COR-L47 (cell line): Measurements from ENCODE around the gene PGM3.
A peak's percentile ranks its signal among the peaks of the same experiment; 100 is the strongest.
"Not testable (repeated sequence)": the region's sequence is repeated elsewhere in the genome, so short reads cannot be mapped to it uniquely, and the experiment has no call there.

Experiments
- DNase-seq: peaks from one replicate; lab custom pipeline; 2025; lab: John Stamatoyannopoulos, UW

Gene PGM3, protein sequence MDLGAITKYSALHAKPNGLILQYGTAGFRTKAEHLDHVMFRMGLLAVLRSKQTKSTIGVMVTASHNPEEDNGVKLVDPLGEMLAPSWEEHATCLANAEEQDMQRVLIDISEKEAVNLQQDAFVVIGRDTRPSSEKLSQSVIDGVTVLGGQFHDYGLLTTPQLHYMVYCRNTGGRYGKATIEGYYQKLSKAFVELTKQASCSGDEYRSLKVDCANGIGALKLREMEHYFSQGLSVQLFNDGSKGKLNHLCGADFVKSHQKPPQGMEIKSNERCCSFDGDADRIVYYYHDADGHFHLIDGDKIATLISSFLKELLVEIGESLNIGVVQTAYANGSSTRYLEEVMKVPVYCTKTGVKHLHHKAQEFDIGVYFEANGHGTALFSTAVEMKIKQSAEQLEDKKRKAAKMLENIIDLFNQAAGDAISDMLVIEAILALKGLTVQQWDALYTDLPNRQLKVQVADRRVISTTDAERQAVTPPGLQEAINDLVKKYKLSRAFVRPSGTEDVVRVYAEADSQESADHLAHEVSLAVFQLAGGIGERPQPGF

DNA sequence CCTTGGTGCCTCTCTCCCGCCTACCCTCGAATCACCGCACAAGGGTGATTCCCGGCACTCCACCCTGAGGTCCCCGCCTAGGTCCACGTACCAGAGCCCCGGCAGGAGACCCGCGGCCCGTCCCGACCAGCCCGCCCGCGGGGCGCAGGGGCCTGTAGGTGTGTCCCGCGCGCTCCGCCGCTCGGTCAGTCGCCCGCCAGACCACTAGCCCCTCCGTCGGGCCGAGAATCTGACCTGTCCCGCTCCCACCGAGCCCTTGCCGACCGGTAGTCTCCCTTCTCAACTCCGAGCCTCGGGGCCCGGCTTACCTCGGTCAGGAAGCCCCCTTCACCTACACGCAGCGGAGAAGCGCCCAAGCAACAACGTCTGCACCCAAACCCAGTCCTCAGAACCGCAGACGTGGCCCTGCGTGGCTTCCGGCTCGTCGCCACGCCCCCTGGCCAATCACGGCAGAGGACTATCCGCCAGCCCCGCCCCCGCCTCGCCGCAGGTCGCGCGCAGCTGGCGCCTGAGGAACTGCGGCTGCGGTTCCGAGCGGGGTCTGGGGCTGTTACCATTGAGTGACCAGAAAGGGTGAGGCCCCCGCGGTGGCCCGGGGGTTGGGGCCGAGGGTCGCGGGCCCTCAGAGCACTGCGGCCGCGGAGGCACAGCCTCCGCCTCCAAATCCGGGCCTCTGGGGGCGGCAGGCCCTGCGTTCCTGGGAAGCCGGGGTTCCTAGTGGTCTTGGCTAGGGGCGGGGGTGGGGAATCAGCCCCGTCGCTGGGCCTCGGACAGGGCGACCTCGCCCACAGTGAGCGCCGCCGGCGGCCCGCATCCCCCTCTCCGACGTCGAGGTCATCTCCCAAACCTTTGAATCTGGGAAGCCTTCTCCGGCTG, at the start of gene PGM3, which contains the start of gene RWDD2A:
Gene PGM3 (minus strand): TSS at position 395 of the 876 bp plus-strand sequence. CDS start 2,253 bp downstream, outside the sequence.
Gene RWDD2A (plus strand): TSS at position 487 of the 876 bp plus-strand sequence. CDS start 1,095 bp downstream, outside the sequence.
- DNase-seq, result peak; percentile 79

DNA sequence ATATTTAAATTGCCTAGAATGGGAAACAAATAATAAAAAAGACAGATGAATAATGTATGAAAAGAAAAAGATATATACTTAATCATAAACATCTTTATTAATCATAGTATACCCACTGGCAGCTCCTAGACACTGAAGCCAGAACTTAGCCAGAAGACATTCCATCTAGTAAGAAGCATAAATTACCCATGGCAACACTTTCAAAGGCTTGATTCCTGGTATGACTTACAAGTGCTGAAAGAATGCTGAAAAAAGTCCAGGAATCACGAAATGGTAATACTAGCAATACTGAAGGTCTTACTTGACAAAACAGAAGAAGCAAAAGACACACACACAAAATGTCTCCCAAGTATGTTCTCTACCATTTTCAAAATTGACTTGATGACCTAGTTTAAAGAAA, 38.1 kb upstream of the PGM3 start:
- DNase-seq, result no peak

- no peak for DNase-seq
Measured at GRCh38 chr6:83226517-83226916, 33.5 kb upstream of the PGM3 start.

- peak; percentile 41 for DNase-seq
Measured at GRCh38 chr6:83221889-83222479, 28.9 kb upstream of the PGM3 start.

DNA sequence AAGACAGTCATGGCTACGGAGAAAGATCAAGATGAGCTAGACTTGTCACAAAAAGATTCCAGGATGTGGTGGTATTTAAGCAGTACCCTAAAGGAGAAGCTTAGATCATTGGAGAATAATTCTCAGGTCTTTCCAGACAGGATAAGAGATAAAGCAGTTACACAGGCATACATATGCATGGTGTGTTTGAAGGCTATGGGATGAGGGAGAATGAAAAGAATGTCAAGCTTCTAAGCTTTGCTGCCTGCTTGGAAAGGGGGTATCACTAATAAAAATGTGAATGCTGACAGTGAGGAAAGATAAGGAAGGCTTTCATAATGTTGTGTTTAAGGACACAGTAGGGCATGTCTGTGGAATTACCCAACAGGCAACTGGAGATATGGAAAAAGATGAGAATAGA, 28.2 kb upstream of the PGM3 start:
- no peak for DNase-seq

DNA sequence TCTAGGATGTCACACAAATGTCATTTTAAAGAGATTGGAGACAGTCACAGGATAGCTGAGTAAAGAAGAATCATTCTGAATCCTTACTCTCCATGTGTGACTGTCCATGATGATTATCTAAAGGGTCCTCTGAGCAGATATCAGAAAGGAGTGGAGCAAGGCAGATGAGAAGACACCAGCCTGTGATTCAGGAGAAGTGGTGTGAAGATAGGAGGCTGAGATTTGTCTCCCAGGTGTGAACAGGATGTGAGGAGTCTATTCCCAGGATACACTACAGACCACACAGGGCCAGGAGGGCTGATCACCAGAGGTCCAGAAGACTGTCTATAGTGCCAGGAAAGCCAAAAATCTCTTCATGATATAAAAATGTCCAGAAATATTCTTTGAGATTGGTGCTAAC, 27.1 kb upstream of the PGM3 start:
- no peak for DNase-seq

DNA sequence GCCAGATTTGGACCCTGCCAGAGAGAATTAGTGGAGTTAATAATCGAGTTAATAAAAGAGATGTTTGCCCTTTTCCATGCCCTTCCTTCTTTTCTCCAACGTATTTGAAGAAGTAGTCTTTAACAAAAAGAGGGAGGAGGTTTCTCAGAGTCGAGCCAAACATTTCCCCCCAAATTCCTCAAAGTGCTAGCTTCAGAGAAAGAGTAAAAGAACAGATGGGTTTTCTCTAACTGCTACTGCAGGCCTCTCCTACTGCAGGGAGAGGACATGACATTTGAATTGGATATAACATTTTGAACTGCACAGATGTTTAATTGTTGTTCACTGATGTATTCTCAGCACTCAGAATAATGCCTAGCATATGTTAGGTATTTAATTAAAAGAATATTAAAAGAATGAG, 25.6 kb upstream of the PGM3 start:
- no peak for DNase-seq

DNA sequence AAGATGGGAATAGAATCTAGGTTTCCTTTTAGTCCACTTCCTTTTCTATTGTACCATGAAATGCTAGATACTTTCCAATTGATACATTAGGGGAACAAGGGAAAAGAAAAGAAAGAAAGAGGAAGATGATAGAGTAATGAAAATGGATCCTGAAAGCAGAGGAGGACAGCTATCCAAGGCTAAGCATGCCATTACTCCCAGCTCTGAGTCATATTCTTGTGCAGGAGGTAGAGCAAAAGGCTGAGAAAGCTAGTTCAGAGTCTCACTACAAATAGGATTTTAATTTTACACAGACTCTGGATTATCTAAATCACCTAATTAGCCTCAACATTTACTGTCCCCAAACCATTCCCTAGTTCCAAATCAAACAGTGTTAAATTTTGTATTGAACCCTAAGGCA, 23.7 kb upstream of the PGM3 start:
- no peak for DNase-seq

DNA sequence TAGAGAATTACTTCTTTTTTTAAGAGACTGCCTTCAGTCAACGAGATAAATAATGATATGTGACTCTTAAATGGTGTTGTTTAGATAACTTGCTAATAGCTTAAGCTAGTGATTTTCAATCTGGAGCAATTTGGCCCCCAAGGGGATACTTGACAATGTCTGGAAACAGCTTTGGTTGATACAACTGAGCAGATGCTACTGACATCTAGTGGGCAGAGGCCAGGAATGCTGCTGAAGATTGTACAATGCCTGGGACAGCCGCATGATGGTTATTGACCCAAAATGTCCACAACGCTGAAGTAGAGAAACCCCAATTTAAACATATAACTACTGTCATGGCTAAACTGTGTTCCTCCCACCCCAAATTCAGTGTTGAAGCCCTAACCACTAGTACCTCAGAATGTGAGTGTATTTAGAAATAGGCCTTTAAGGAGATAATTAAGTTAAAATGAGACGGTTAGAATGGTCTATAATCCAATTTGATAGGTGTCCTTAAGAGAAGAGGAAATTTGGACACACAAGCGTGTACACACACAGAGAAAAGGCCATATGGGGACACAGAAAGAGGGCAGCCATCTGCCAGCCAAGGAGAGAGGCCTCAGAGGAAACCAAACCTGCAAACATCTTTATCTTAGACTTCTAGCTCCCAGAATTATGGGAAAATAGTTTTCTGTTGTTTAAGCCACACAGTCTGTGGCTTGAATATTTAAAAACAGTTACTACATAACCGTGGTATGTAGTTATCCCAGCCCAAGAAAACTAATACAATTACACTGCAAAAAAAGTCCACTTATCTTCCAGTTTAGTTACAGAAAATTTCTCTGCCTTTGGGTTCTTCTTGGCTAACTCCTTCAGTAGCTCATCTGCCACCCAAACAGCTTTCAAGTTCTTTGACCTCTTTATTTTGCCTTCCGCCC, 22.3 kb upstream of the PGM3 start:
- peak; percentile 70 for DNase-seq

DNA sequence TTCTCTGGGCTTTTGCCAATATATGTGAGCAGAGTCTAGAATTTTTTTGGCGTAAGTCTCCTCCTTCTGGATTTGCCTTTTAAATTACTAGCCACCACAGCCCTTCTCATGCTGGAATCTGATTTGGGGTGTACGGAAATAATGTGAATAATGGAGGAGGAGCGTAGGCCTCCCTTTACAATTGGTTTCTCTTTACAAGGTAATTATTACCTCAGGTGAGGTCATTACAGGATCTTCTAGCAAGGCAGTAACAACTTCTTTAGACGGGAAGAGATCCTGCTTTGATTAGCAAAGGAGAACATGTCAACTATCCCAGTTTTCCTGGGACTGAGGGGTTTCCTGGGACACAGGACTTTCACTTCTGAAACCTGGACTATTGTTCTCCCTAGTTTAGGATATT, 9.0 kb upstream of the PGM3 start:
- no peak for DNase-seq

- no peak for DNase-seq
Measured at GRCh38 chr6:83199863-83200225, 6.8 kb upstream of the PGM3 start.

GRCh38 chr6:83199173-83199862, 6.3 kb upstream of the PGM3 start:
- DNase-seq, result no peak

DNA sequence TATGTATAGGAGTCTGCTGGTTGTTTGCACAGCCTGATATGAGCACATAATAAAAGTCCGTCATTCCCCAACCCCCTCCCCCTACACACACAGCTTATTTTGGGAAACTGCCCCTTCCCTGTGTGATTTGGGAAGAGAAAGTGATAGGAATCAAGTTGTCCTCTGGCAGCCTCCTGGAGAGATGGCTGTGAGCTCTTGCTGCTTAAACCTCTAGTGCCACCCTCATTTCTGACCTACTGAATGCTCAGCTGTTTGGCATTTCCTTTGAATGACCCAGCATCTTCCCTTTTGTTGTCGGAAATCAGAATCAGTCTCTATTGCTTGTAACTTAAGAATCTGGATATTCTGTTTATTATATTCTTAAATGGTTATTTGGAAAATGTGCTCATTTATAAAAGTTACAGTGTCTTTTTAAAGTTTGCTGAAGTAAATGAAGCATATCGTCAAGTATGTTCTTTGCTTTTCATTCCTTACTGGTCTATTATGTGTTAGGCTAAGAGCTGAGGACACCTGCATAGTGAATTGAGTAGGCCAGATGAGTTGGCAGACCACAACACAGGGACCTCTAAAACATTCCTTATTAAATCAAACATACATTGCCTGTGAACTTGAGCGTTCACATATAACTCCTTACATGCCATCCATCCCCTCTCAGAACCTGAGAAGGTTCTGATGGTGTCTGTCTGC, 5.6 kb upstream of the PGM3 start:
- no peak for DNase-seq

DNA sequence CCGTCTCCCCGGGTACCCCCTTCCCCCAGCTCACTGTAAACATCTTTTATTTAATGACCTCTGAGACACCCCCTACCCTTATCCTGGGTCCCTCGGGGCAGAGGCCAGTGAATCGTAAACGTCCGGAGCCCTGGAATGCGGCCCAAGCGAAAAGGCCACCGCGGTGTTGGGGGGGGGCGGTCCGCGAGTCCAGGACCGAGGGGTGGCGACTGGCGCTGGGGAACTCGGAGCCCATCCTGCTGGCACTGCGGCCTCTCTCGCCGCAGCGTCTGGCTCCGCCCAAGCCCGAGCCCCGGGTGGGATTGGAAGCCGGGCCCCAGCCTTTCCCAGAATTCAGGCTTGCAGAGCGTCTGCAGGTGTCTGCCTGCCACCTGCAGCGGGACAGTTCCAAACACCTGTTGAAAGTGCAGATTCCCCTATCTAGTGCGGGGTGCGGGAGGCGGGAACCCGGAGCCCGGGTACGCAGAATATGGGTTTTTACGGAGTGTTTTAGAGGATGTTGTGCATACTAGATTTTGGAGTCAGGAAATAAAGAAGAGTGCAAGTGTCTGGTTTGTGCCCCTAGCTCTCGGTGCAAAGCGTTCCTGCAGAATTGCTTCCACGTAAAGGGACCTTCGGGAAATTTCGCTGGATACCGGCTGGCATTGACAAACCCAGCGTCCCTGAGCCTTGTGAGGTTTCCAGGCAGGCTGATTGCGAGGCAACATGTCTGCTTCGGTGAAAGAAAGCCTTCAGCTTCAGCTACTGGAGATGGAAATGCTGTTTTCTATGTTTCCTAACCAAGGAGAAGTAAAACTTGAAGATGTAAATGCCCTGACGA, 892 bp upstream of the PGM3 start:
- DNase-seq, result peak; percentile 61

DNA sequence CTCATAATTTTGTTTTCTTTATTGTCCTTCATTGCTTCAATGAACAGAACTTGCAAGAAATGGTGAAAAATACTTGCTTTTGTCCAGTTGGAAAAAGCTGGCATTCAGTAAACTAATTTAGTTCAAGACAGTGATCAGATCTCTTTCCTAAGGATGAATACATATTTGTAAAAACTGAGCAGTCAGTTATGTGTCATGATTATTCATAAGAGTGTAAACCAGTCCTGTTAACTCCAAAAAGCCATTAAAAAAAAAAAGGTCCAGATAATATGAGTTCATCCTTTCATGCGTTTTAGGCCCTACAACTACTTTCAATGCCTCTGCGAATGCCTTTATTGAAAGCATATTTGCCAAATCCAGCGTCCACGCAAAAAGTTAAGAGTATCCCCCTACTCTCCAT, 609 bp downstream of the PGM3 start:
- DNase-seq, result no peak

- DNase-seq, result not testable (repeated sequence)
Measured at GRCh38 chr6:83191974-83192373, 1.1 kb downstream of the PGM3 start.

- no peak for DNase-seq
Measured at GRCh38 chr6:83190626-83191025, 2.4 kb downstream of the PGM3 start.

DNA sequence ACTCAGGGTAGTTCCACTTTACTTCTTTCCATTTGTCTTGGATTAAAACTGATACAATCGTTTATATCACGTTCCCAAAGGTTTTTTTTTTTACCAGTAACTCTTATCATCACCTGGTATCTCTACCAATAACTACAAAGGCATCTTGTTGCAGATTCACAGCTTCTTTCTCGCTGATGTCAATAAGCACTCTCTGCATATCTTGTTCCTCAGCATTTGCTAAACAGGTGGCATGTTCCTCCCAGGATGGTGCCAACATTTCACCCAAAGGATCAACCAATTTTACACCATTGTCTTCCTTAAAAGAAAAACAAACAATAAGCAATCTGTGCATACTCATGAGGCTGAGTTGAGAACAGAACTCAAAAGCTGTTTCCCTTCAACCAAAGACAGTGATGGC, 4.6 kb downstream of the PGM3 start:
- DNase-seq, result peak; percentile 17

GRCh38 chr6:83185096-83185495, 8.0 kb downstream of the PGM3 start:
- no peak for DNase-seq
